SU-DHL-6 (cell line): ENCODE results near the gene RMDN3.

Source experiments
- EZH2phosphoT487 ChIP-seq: fragments of 200-600 bp; sonication (generic), shearing (Covaris generic); conservative IDR thresholded peaks from 2 replicates; pipeline ENCODE4 v1.6.1; 2018; ENCODE audit warnings: mild to moderate bottlenecking, antibody characterized with exemption, low read length, moderate library complexity, mixed read lengths
- TF ChIP-seq, protein P1 (sequence below): fragments of 200-600 bp; sonication (generic); IDR thresholded peaks from one replicate; pipeline ENCODE4 v1.5.1; 2017; ENCODE audit warnings: antibody characterized with exemption, mild to moderate bottlenecking, low read length, moderate library complexity; ENCODE audit not compliant: insufficient read depth, poor library complexity, severe bottlenecking

DNA sequence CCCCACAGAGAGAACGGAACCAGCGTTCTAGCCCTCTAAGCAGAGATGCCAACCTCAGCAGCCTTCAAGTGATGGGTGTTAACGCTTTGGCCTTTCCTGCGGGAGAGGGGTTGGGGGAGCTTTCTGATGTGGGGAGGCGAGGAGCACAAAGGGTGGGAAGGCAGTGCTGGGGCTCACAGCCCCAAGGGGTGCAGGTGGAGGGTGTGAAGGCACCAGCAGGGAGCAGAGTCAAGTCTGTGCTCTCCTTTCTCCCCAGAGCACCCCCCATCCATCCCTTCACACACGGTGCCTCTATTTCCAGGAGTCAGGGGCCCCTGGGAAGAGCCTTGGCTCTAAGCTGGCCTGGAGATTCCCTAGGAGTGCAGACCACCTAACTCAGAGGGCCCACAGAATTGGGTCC, 18.8 kb upstream of the RMDN3 start:
- TF ChIP-seq, protein P1, sequence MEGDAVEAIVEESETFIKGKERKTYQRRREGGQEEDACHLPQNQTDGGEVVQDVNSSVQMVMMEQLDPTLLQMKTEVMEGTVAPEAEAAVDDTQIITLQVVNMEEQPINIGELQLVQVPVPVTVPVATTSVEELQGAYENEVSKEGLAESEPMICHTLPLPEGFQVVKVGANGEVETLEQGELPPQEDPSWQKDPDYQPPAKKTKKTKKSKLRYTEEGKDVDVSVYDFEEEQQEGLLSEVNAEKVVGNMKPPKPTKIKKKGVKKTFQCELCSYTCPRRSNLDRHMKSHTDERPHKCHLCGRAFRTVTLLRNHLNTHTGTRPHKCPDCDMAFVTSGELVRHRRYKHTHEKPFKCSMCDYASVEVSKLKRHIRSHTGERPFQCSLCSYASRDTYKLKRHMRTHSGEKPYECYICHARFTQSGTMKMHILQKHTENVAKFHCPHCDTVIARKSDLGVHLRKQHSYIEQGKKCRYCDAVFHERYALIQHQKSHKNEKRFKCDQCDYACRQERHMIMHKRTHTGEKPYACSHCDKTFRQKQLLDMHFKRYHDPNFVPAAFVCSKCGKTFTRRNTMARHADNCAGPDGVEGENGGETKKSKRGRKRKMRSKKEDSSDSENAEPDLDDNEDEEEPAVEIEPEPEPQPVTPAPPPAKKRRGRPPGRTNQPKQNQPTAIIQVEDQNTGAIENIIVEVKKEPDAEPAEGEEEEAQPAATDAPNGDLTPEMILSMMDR, result no peak
- TF ChIP-seq EZH2phosphoT487, result no peak
